Measurements from ENCODE around the gene PAWR. TPM values are rescaled to one million over a fixed set of nuclear protein-coding genes. Genes with fewer than 3 reads are reported as not detected.

PAWR gene
- total RNA-seq, 1 experiment from 2014 or later = 204 TPM

GRCh38 chr12:79673354-79673753 is 17.4 kb downstream of the PAWR start:
- no peak overlapping the region for H2AFZ ChIP-seq
- peaks cover 8% of the 10 kb centered on the region; the same call in 1 of the 2 replicates for H3K4me1 ChIP-seq (replicated peaks; ENCODE audit: insufficient read depth)
- no peaks in the 10 kb centered on the region; the same call in 1 of the 2 replicates for H3K9me3 ChIP-seq (ENCODE audit: insufficient read depth, low read depth)
- peaks cover 100% of the 10 kb centered on the region for H3K79me2 ChIP-seq (ENCODE audit: low read depth)
- DNase-seq = peak in 1 of 2 experiments; percentile 44
- BruUV-seq (replicated peaks) = no TSS peak
- H3K36me3 ChIP-seq (ENCODE audit: low read depth) = peaks cover 26% of the 10 kb centered on the region
- peaks cover 20% of the 10 kb centered on the region for H3F3A ChIP-seq (ENCODE audit: insufficient read depth, low read depth)
- ChIA-PET POLR2A (ENCODE audit: unreplicated experiment) (no interaction called here), CTCF (no interaction called here)
- no peak overlapping the region for H3K4me2 ChIP-seq
- H3K9me2 ChIP-seq (ENCODE audit: insufficient read depth) = no peaks in the 10 kb centered on the region
- peaks cover 64% of the 10 kb centered on the region for H4K20me1 ChIP-seq (ENCODE audit: insufficient read depth)
- no peak overlapping the region for H3K27ac ChIP-seq
- no peaks in the 10 kb centered on the region for H3K27me3 ChIP-seq (ENCODE audit: insufficient read depth, low read depth)
- H3K4me3 ChIP-seq = no peak overlapping the region
- intact Hi-C loops (cut with micrococcal nuclease; ENCODE audit: unreplicated experiment) = no loop called here
- TF ChIP-seq EZH2 (IDR thresholded peaks at IDR 0.05; ENCODE audit: low read depth) = no peak
- TF ChIP-seq, protein P1, sequence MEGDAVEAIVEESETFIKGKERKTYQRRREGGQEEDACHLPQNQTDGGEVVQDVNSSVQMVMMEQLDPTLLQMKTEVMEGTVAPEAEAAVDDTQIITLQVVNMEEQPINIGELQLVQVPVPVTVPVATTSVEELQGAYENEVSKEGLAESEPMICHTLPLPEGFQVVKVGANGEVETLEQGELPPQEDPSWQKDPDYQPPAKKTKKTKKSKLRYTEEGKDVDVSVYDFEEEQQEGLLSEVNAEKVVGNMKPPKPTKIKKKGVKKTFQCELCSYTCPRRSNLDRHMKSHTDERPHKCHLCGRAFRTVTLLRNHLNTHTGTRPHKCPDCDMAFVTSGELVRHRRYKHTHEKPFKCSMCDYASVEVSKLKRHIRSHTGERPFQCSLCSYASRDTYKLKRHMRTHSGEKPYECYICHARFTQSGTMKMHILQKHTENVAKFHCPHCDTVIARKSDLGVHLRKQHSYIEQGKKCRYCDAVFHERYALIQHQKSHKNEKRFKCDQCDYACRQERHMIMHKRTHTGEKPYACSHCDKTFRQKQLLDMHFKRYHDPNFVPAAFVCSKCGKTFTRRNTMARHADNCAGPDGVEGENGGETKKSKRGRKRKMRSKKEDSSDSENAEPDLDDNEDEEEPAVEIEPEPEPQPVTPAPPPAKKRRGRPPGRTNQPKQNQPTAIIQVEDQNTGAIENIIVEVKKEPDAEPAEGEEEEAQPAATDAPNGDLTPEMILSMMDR (conservative IDR thresholded peaks at IDR 0.05) = no peak

- peaks cover 8% of the 10 kb centered on the region for H3F3A ChIP-seq (ENCODE audit: insufficient read depth, low read depth)
- TF ChIP-seq, protein P1 (conservative IDR thresholded peaks at IDR 0.05) = no peak
- TF ChIP-seq EZH2 (IDR thresholded peaks at IDR 0.05; ENCODE audit: low read depth) = no peak
- DNase-seq = no peak
- peaks cover 15% of the 10 kb centered on the region for H3K36me3 ChIP-seq (ENCODE audit: low read depth)
- no peaks in the 10 kb centered on the region for H3K9me2 ChIP-seq (ENCODE audit: insufficient read depth)
- ChIA-PET CTCF (no interaction called here), POLR2A (ENCODE audit: unreplicated experiment) (interaction anchor here (0.6 kb wide), 1 partner anchor 49 kb away, joined by 4 read pairs; no protein-coding TSS in a partner anchor)
- no peak overlapping the region for H3K4me2 ChIP-seq
- peaks cover 33% of the 10 kb centered on the region for H4K20me1 ChIP-seq (ENCODE audit: insufficient read depth)
- no peak overlapping the region for H3K4me3 ChIP-seq
- no TSS peak for BruUV-seq (replicated peaks)
- H2AFZ ChIP-seq = no peak overlapping the region
- H3K27me3 ChIP-seq (ENCODE audit: insufficient read depth, low read depth) = no peaks in the 10 kb centered on the region
- no peak overlapping the region for H3K27ac ChIP-seq
- H3K79me2 ChIP-seq (ENCODE audit: low read depth) = peaks cover 100% of the 10 kb centered on the region
- no peaks in the 10 kb centered on the region for H3K4me1 ChIP-seq (replicated peaks; ENCODE audit: insufficient read depth)
- intact Hi-C loops (cut with micrococcal nuclease; ENCODE audit: unreplicated experiment) = no loop called here
- H3K9me3 ChIP-seq (ENCODE audit: insufficient read depth, low read depth) = no peaks in the 10 kb centered on the region
Measured at GRCh38 chr12:79668113-79668512, 22.7 kb downstream of the PAWR start.

GRCh38 chr12:79665212-79665887 is 25.4 kb downstream of the PAWR start:
- DNase-seq = no peak
- BruUV-seq (replicated peaks) = no TSS peak
- Histone ChIP-seq H3K27ac (no peak overlapping the region), H4K20me1 (ENCODE audit: insufficient read depth) (peaks cover 20% of the 10 kb centered on the region), H3K9me3 (ENCODE audit: insufficient read depth, low read depth) (no peaks in the 10 kb centered on the region), H3K4me1 (replicated peaks; ENCODE audit: insufficient read depth) (no peaks in the 10 kb centered on the region), H2AFZ (no peak overlapping the region), H3K4me2 (no peak overlapping the region), H3K9me2 (ENCODE audit: insufficient read depth) (no peaks in the 10 kb centered on the region), H3K27me3 (ENCODE audit: insufficient read depth, low read depth) (no peaks in the 10 kb centered on the region), H3K79me2 (ENCODE audit: low read depth) (peaks cover 100% of the 10 kb centered on the region), H3F3A (ENCODE audit: insufficient read depth, low read depth) (peaks cover 8% of the 10 kb centered on the region), H3K36me3 (ENCODE audit: low read depth) (peaks cover 19% of the 10 kb centered on the region), H3K4me3 (no peak overlapping the region)
- intact Hi-C loops (cut with micrococcal nuclease; ENCODE audit: unreplicated experiment) = no loop called here
- TF ChIP-seq, protein P1 (conservative IDR thresholded peaks at IDR 0.05) = no peak
- TF ChIP-seq EZH2 (IDR thresholded peaks at IDR 0.05; ENCODE audit: low read depth) = no peak
- POLR2A ChIA-PET (ENCODE audit: unreplicated experiment) = no interaction called here
- CTCF ChIA-PET = no interaction called here
